ENCODE results near the gene UBE2H.
"Not testable (repeated sequence)": the region's sequence is repeated elsewhere in the genome, so short reads cannot be mapped to it uniquely, and the experiment has no call there.

Gene UBE2H

DNA sequence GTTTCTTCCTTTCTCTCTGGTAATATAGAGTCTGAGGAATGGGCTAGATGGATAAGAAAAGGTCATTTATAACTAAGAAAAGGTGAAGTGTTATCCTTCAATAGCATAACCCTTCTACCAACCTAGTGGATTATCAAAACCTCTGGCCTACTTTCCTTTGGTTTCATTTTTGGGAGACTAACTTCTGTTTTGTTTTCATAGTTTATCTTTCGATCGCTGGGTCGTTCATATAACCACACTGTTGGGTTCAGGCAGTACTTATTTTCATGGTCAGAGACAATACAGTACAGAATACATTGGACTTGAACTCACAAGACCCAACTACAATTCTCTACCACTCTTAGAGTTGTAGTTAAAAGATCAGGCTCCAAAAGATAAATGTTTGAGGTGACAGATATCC is 86.5 kb downstream of the UBE2H start:
- no peak for DNase-seq

DNA sequence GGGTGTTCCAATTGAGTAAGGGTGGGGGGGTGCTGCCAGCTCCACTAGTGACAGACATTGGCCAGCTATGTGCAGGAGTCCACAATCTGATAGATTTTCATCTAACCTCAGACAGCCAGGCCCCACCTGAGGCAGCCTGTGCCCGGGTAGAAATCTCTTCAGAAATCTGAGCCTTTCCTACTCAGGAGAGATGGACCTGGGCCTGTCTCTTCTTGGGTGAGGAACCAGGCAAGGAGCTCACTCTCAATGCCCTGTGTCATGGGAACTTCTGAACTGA is 86.9 kb downstream of the UBE2H start:
- no peak for DNase-seq

DNA sequence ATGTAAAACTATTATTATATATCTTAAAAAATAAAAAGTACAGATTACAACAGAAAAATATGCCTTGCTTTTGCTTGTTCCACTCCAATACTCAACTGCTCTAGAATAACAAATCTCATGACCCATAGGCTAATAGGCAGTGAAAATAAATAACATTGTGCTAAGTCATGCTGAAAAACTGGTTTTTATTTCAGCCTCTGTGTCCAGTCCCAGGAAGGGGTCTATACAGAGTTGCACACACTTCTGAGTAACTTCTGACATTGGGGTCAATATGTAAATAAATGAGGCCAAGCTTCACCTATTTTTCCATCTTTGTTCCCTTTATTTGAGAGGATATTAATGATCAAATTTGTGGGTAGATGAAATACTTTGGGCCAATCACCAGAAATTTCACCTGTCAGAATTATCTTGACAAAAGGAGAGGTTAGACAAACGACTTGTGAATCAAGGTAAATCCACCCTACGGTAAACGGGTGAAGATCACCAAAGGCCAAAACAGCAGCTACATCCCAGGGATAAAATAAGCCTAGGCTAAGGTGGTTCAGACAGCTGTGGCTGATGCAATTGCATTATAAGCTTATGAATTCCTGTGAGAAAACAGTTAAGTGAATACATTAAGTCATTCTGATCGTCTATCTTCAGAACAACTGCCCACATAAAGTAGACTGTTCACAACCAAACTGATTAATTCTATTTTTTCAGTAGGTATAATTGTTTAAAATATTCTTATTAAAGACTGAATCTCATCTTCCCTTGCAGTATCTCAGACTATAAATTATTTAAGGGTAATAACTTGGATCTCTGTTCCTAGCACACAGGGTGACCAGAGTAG is 87.5 kb downstream of the UBE2H start:
- no peak for DNase-seq

DNA sequence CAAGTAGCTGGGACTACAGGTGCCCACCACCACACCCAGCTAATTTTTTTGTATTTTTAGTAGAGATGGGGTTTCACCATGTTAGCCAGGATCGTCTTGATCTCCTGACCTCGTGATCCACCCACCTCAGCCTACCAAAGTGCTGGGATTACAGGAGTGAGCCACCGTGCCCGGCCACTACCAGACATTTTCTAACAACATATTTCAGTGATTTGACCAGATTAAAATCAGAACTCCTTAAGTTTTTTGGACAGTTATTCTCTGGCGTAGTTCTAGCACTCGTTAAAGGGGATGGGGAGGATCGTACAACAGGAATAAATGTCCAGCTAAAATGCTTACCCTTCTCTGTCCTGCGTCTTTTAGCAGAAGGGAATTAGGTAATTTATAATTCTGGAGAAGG is 88.1 kb downstream of the UBE2H start:
- not testable (repeated sequence) for DNase-seq

DNA sequence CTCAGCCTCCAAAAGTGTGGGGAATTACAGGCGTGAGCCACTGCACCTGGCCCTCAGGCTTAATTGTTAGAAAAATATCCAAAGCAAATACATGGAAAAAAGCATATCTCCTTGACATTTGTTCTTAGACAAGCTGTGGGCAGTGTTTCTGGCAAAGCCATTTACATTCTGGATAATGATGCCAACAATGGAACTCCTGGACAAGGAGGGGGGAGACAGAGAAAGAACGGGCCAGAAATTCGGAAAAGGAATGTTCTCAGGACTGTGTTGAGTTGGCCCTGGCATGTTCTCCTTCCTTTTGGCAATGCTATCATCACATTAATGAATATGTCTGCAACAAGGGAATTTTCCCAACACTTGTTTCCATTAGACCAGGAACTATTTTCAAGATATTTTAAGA is 88.7 kb downstream of the UBE2H start:
- no peak for DNase-seq

DNA sequence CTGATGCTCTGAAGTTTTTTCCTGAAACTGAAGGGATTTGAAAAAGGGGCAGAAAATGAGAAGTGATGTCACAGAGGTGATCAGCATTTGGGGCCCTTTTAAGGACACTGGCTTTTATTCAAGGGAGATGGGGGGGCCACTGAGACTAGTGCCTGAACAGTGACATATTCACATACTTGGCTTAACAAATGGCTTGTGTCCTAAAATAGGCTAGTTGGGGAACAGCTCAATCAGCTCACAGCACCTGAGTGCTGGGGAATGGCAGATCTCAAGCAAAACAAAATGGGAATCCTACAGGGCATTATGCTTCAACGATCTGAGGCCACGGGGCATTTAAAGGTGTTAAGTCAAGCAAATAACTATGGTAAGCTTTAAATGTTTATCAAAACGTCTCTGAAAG is 90.1 kb downstream of the UBE2H start:
- no peak for DNase-seq

DNA sequence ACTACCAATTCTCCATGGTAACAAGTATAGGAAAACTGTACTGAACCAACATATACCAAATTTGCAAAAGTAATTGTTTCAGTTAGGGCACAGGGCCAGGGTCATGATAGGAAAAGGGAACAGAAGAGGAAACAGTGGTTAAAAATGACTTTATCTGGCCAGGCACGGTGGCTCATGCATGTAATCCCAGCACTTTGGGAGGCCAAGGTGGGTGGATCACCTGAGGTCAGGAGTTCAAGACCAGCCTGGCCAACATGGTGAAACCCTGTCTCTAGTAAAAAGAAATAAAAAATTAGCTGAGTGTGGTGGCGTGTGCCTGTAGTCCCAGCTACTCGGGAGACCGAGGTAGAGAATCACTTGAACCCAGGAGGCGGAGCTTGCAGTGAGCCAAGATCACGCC is 92.0 kb downstream of the UBE2H start:
- DNase-seq = not testable (repeated sequence)

DNA sequence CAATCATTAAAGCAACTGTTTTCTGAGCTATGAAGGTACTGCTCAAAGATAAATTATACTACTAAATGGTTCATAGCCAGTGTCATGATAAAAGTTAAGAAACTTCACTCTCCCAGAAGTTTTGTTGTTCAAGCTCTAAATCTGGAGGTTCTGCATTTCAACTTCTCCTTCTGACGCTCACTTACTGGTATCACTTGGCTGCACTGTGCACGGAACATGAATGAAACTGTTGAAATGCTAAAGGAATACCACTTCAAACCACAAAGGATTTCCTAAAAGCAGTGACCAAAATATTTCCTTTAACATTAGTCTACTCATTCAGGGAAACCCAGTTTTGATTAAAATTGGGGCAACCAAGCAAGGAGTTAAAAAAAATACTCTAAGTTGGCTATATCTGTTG is 93.6 kb downstream of the UBE2H start:
- no peak for DNase-seq

DNA sequence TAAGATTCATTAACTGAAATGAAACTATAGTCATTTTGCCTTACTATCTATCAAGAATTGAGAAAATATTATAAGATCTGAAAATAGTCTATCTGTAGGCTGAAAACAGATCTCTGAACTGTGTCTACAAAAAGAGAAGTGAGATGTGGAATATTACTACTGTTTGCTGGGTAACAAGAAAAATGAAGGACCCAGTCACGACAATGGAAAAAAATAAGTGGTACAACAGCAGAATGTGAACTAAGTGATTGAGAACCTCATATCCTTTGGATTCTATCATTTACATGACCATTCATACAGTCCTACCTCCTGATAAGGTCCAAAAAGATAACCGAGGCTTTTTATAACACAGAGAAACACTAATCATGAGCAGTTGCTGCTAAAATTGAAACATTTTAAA is 94.3 kb downstream of the UBE2H start:
- no peak for DNase-seq

DNA sequence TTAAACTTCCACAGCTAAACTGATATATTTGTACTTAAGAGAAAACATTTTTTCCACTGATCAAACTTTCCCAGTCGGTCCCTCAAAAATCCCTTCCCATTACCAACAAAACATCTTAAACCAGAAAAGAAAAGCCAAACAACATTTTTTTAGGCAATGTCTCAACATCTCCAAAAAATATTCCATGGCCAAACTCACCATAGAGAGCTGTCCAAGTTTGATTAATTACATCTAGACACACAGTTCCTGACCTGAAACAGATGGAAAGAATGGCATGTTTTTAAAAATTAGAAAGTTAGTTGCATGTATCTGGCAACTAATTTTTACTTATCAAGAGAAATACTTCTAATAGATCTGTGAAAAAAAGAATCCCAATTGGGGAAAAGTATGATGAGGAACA is 95.4 kb downstream of the UBE2H start:
- DNase-seq = no peak

DNA sequence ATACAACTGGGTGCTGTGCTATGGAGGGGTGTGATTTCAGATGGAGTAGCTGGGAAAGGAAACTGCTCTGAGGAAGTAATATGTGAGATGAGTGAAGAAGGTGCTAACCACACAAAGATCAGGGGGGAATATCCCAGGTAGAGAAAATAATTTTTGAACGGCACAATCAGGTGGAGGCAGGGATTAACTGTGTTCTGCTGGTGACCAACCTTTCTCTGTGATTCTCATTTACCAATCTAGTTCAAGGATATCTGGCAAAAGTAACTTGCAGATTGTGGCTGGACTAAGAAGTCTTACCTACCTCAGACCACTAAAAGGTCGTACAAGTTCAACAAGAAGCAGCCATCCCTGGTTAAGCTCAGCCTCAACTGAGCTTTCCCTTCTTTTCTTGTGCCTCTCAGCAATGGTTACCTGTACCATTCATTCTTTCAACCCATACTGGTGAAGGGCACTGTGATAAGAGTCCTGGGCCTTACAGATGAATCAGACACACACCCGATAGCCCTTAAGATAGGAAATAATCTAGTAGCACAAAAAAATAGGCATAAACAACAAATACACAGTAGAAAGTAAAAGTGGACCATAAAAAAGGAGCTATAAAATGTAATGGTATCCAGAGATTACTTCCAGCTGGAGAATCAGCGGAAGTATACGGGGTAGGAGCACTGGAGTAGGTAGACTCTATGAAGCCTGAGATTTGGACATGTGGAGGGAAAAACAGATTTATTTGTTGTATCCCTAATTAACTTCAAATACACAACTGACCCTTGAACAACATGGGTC is 96.6 kb downstream of the UBE2H start:
- DNase-seq = no peak

DNA sequence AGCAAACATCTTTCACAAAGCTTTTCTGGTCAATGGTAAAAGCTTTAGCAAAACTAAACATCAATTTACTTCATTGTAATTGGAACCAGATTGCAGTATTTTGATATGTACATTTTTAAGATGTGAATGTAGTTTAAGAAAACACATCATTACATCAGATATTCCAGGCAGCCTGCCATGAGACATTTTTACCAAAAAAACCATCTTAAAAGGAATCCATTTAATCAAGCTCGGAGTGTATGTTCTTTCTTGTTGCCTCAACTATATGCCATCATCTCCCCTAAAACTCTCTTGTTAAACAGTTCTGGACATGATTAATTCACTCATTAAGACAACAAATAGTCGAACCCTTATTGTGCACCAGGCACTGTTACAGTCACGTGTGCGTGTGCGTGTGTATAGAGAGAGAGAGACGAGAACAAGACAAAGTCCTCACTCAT is 97.5 kb downstream of the UBE2H start:
- no peak for DNase-seq

DNA sequence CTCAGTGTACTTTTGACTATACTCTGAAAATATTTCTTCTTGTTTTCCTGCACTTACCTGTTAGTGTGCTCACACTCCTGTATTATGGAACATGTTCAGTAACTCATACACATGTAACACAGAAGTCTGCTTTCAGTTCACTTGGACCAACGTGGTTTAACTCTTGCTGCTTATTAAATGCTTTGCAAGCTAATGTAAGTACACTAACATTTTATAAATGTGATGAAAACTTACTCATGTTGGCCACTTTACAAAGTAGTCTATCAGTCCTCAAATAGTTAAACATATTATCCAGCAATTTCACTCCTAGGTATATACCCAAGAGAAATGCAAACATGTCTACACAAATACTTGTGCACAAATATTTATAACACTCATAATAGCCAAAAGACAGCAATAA is 98.4 kb downstream of the UBE2H start:
- DNase-seq = no peak

DNA sequence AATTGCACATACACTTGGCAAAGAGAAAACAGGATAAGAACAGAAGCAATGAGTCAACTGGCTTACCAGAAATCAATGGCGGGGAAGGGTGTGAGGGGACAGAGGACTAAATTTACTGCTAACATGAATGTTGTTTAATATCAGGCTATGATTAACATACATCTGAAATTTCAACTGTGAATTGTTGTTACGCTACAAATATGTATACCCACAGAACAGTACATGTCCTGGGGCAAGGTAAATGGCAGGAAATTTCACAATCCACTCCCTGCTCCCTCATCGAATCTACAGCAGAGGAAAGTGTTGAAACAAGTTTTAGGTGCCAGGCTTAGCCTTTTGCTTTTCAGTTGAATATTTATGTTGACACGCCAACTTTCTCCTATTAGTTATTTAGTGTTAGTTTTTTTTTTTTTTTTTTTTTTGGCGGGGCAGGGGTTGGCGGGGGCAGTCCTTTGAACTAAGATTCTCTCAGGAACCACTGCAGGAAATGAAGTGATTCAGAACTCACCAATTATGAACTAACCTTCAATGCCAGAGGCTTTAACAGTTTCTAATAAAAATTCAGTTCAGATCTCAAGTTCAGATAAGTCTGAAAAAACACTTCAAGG is 99.0 kb downstream of the UBE2H start:
- no peak for DNase-seq

DNA sequence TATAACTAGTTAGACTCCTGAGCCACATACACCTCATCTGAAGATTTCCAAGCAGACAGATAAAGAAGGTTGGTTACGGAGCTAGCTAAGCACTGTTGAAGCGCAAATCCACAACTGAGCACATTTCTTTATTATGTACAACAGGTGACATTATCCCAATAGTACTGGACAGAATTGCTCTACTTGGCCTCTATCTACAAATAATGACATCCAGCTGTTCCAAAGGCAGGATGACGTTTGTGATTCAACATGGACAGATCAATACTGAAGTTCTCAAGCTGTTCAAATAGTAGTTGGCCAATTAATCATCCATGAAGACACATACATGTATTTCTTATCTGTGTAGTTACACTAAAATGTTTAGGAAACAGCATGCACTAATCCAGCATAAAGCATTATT is 101.0 kb downstream of the UBE2H start:
- no peak for DNase-seq

DNA sequence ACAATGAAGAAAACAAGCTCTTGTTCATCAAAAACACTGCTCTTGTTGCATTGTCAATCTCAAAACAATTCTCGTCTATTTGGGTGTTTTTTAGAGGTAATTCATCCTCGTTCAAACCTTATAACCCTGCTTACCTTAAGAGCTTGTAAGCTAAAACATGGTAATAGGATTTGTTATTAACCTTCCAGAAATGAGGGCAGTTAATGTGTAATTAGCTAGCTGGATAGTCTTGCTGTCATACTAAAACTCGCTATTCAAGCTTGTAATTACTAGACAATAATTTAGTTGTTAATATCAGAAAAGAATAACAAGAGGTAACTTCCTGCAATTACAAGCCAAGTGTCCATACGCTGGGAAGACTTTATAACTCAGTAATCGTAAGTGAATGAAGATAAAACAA is 101.6 kb downstream of the UBE2H start:
- DNase-seq = no peak

DNA sequence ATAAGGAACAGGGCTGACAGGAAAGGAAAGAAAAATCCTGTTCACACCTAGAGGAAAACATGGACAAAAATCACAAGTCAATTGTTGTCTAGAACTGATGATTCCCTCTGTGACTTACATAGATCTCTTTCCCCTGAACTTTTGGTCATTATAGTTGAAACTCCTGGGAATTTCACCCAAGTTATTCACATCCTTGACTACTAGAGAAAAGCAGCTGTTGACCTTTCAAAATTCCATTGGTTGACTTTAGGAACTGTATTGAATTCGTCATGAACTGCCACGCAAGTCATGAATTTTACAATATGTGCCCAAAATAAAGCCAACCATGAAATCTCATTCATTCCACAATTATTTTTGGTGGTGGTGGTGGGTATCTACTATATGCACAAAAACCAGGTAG is 104.3 kb downstream of the UBE2H start:
- DNase-seq = no peak

DNA sequence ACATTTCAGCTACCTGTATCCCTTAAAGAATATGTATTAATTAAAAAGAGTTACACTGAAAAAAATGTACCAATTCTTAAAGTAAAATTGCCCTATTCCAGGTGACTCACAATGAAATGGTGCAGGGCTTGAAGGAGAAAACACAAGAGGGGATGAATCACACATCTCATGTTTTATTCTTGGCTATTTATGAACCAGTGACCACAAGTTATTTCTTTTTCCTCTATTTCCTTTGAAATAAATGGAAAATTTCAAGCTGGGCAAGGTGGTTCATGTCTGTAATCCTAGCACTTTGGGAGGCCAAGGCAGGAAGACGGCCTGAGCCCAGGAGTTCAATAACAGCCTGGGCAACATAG is 106.8 kb downstream of the UBE2H start:
- no peak for DNase-seq

DNA sequence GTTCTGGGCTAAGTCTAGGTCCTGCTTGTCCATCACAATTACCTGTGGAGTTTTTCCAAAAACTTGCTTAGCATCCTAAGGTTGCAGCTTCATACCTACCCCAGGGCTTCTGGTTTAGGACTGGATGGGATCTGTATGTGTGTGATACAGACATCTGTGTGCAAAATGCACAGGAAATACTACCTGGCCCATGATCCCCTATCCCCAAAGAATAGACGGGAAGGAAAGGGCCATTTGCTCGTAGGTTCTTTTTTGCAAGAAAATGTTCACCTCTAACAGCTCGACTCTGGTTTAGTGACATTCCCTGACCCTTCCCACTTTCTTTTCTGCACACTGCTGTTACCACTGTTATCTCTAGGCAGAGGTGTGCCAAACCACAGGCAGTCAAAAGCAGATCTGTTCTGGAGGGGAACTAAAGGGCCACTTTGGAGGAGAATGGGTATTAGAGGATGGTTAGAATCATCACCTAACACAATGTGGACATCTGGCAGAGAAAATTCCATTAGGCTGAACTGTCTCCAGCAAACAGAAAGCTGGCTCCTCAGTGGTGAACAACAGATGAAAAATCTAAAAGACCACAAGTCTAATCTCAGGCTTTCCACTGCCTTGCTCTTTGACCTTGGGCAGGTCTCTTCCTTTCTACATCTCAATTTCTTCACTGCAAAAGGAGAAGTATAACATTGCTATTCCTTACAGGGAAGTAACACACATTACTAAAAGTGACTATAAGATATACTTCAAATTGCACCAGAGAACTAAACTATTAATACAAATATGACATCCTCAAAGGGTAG is 107.4 kb downstream of the UBE2H start:
- DNase-seq = no peak

DNA sequence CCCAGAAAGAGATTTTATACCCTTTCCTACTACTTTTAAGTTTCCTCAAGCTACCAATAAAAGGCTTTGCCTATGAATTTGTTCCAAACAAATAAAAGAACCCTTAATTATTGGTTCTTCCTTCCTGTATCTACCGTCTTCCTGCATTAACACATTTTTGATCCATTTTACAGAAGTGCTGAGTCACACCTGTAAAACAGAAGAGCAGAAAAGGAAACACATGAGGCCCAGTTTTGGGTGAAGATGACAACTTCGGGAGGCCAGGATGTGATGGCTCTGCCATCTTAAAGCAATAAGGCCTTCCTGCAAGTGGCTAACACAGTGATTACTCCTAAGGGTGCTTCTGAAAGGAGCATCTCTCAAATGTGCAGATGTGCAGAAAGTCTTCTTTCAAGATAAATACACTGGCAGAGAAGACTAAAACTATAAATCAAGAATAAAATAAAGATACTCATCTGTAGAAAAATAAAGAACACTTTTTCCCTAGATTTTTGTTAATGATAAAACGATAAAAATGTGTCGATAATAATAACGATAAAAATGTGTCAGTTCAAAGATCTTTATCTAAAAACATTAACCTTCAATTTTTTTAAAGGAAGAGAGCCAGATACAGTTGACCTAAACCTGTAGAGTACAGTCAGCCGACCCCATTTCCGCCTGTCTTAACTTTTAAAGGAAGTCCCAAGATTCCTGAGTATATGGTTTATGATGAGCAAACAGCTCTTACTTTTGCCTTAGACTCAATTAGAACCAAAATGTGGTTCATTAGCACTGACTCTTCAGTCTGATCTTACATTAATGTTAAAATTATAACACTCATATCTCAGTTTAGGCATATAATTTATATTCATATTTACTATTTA is 108.6 kb downstream of the UBE2H start:
- DNase-seq = peak; percentile 72

DNA sequence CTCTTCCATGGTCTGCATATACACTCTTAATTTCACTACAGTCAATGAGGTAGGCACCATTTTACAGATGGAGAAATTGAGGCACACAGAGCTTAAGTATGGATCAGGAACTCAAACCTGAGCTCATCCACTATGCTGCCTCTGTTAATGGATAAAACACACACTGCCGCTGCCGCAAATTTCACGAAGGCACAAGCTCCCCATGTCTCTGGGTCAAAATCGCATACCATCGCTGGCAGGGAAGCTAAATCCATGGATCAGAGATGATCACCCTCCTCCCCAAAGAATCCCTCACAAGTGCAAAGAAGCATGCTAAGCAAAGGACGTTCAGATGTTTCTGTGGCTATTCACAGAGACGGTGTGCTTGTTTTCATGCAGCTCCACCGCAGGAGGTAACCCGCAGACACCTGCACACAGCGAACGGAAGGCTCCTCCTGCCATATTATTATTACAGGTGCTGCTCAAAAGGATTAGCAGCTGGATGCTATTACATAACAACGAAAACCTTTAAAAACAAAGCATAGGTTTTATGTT is 109.3 kb downstream of the UBE2H start:
- no peak for DNase-seq

DNA sequence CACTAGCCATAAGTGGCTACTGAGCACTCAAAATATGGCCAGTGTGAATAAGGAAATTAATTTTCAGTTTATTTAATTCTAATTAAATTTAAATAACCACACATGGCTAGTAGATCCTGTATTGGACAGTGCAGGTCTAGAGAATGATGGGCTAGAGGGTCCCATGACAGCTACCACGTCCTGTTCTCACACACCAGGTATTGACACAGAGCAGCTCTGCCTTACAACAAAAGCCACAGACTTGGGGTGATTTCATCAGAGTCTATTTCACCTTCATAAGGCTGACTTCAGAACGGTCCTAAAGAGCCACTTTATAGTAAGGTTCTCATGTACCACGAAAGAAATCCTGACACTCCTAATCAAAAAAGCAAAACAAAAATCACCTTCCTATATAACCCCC is 111.3 kb downstream of the UBE2H start:
- DNase-seq = peak; percentile 31

All from activated CD4-positive, alpha-beta T cell treated with anti-CD3 and anti-CD28 coated beads, Interleukin-2, Interleukin-6, amounts not matched to agents 100 ng/mL and 50 ng/mL, durations not matched to agents 16 hours and 8 hours (primary cell).